NCI-H146 (cell line): ENCODE measurements around the gene DGAT2.
"Not testable (repeated sequence)": the region's sequence is repeated elsewhere in the genome, so short reads cannot be mapped to it uniquely, and the experiment has no call there.

Experiments
- DNase-seq: peaks from one replicate; lab custom pipeline; 2025; lab: John Stamatoyannopoulos, UW

Gene DGAT2

GRCh38 chr11:75754933-75755332, 13.6 kb upstream of the DGAT2 start:
- DNase-seq = not testable (repeated sequence)

- DNase-seq = no peak
Measured at GRCh38 chr11:75757651-75758050, 10.9 kb upstream of the DGAT2 start.

- peak; percentile 54 for DNase-seq
Measured at GRCh38 chr11:75759832-75760231, 8.7 kb upstream of the DGAT2 start.

GRCh38 chr11:75760243-75760642, 8.3 kb upstream of the DGAT2 start:
- no peak for DNase-seq

- no peak for DNase-seq
Measured at GRCh38 chr11:75760710-75761493, 7.7 kb upstream of the DGAT2 start.

GRCh38 chr11:75762158-75762557, 6.4 kb upstream of the DGAT2 start:
- DNase-seq = no peak

GRCh38 chr11:75762885-75763284, 5.7 kb upstream of the DGAT2 start:
- DNase-seq = no peak

- DNase-seq = no peak
Measured at GRCh38 chr11:75763846-75764245, 4.7 kb upstream of the DGAT2 start.

- DNase-seq = no peak
Measured at GRCh38 chr11:75765116-75765515, 3.5 kb upstream of the DGAT2 start.

GRCh38 chr11:75766443-75767227, 1.9 kb upstream of the DGAT2 start:
- no peak for DNase-seq

- DNase-seq = no peak
Measured at GRCh38 chr11:75767228-75767572, 1.4 kb upstream of the DGAT2 start.

- no peak for DNase-seq
Measured at GRCh38 chr11:75767793-75768111, 826 bp upstream of the DGAT2 start.

- DNase-seq = peak; percentile 21
Measured at GRCh38 chr11:75768909-75769771, 562 bp downstream of the DGAT2 start.

GRCh38 chr11:75770102-75770501, 1.5 kb downstream of the DGAT2 start:
- no peak for DNase-seq

- DNase-seq = no peak
Measured at GRCh38 chr11:75771646-75772410, 3.2 kb downstream of the DGAT2 start.

GRCh38 chr11:75773595-75774353, 5.2 kb downstream of the DGAT2 start:
- no peak for DNase-seq

GRCh38 chr11:75775056-75775455, 6.5 kb downstream of the DGAT2 start:
- no peak for DNase-seq

- no peak for DNase-seq
Measured at GRCh38 chr11:75776546-75776945, 8.0 kb downstream of the DGAT2 start.

GRCh38 chr11:75777461-75778110, 9.0 kb downstream of the DGAT2 start:
- no peak for DNase-seq

- DNase-seq = no peak
Measured at GRCh38 chr11:75778962-75779361, 10.4 kb downstream of the DGAT2 start.

- no peak for DNase-seq
Measured at GRCh38 chr11:75779960-75780359, 11.4 kb downstream of the DGAT2 start.
